OCI-LY3 (cell line): Measurements from ENCODE around the gene PRKAA2.

Experiments
- CTCF ChIP-seq: fragments of 200-600, 300-600 bp; sonication (generic); IDR thresholded peaks from 2 replicates; pipeline ENCODE4 v1.5.1; 2014; ENCODE audit warnings: antibody characterized with exemption, low read length, low read depth
- EZH2phosphoT487 ChIP-seq: fragments of 200-600 bp; shearing (Covaris generic); IDR thresholded peaks from 2 replicates; pipeline ENCODE4 v1.6.1; 2018; ENCODE audit warnings: antibody characterized with exemption, mixed run types, low read depth

- no peak for TF ChIP-seq CTCF
- TF ChIP-seq EZH2phosphoT487 = no peak
These were observed 18.6 kb upstream of the PRKAA2 start for GRCh38 chr1:56626546-56626945.
